WTC11 (cell line): ENCODE results near the gene TPM2. TPM values are rescaled to one million over a fixed set of nuclear protein-coding genes. Genes with fewer than 3 reads are reported as not detected.

Source experiments
- ATAC-seq: fragments of 200-7000 bp; cut with Tn5 transposase; 2 replicates; pipeline ENCODE4 v1.10.0; 2021; ENCODE audit warnings: mild to moderate bottlenecking, moderate library complexity
- CTCF ChIA-PET: fragments of 300-600 bp; sonication (Branson Sonifier 250); formaldehyde crosslinking; loops from one replicate; lab custom pipeline; 2021; ENCODE audit warnings: antibody characterized with exemption; lab: Charles Lee
- POLR2A ChIA-PET: fragments of 350-600 bp; sonication (Branson Sonifier 250); formaldehyde crosslinking; loops from one replicate; lab custom pipeline; 2021; ENCODE audit warnings: antibody characterized with exemption; lab: Charles Lee
- DNase-seq: peaks from one replicate; pipeline ENCODE4 v3.0.0; 2021; ENCODE audit warnings: low spot score
- H3K27ac Mint-ChIP-seq: 2 replicates; pipeline ENCODE4 v1.8.0; 2021; ENCODE audit warnings: mixed read lengths
- H3K27me3 Mint-ChIP-seq: 2 replicates; pipeline ENCODE4 v1.8.0; 2021; ENCODE audit warnings: low read depth, mild to moderate bottlenecking, moderate library complexity, mixed read lengths
- H3K36me3 Mint-ChIP-seq: 2 replicates; pipeline ENCODE4 v1.8.0; 2021; ENCODE audit warnings: mixed read lengths
- H3K4me1 Mint-ChIP-seq: 2 replicates; pipeline ENCODE4 v1.8.0; 2022; ENCODE audit warnings: mixed read lengths
- H3K4me3 Mint-ChIP-seq: 2 replicates; pipeline ENCODE4 v1.8.0; 2021; ENCODE audit warnings: mild to moderate bottlenecking, moderate library complexity, mixed read lengths
- H3K9me3 Mint-ChIP-seq: 2 replicates; pipeline ENCODE4 v1.8.0; 2021; ENCODE audit warnings: mixed read lengths
- AFF4 ChIP-seq: sonication (generic); formaldehyde crosslinking; IDR thresholded peaks from 2 replicates; pipeline ENCODE4 v1.8.1; 2023; ENCODE audit warnings: mild to moderate bottlenecking, missing genetic modification reagents, borderline replicate concordance
- ETV6 ChIP-seq: sonication (generic); formaldehyde crosslinking; IDR thresholded peaks from 2 replicates; pipeline ENCODE4 v1.8.1; 2022; ENCODE audit warnings: mild to moderate bottlenecking, missing genetic modification reagents
- HMGA2 ChIP-seq: fragments of 250-450 bp; sonication (Bioruptor Pico); IDR thresholded peaks from 2 replicates; pipeline ENCODE4 v1.4.0; 2021; ENCODE audit warnings: mild to moderate bottlenecking, moderate library complexity
- MAX ChIP-seq: sonication (generic); formaldehyde crosslinking; IDR thresholded peaks from 2 replicates; pipeline ENCODE4 v1.8.0; 2022; ENCODE audit warnings: mild to moderate bottlenecking, missing genetic modification reagents
- MLX ChIP-seq: sonication (generic); formaldehyde crosslinking; IDR thresholded peaks from 2 replicates; pipeline ENCODE4 v1.8.1; 2023; ENCODE audit warnings: mild to moderate bottlenecking, missing genetic modification reagents, moderate library complexity
- PRRX2 ChIP-seq: fragments of 250-450 bp; sonication (Bioruptor Pico); IDR thresholded peaks from 2 replicates; pipeline ENCODE4 v1.8.0; 2021; ENCODE audit warnings: mild to moderate bottlenecking
- ZBTB21 ChIP-seq: sonication (generic); formaldehyde crosslinking; IDR thresholded peaks from 2 replicates; pipeline ENCODE4 v1.8.1; 2023; ENCODE audit warnings: mild to moderate bottlenecking, missing genetic modification reagents, borderline replicate concordance
- ZNF232 ChIP-seq: sonication (generic); formaldehyde crosslinking; IDR thresholded peaks from 2 replicates; pipeline ENCODE4 v1.8.0; 2022; ENCODE audit warnings: mild to moderate bottlenecking, missing genetic modification reagents
- ZNF416 ChIP-seq: fragments of 250-450 bp; sonication (Bioruptor Pico); IDR thresholded peaks from 2 replicates; pipeline ENCODE4 v1.9.0; 2021; ENCODE audit warnings: mild to moderate bottlenecking, inconsistent platforms
- ZNF532 ChIP-seq: fragments of 250-450 bp; sonication (Bioruptor Pico); IDR thresholded peaks from 2 replicates; pipeline ENCODE4 v1.9.0; 2021; ENCODE audit warnings: mild to moderate bottlenecking, borderline replicate concordance
- total RNA-seq: library from RNA; stranded (reverse); gene quantifications from 3 replicates; pipeline ENCODE4 v1.2.3, GENCODE V29; 2021
- TF ChIP-seq, protein P1 (sequence below): fragments of 250-450 bp; sonication (Bioruptor Pico); IDR thresholded peaks from 2 replicates; pipeline ENCODE4 v1.9.0; 2021; ENCODE audit warnings: mild to moderate bottlenecking
- TF ChIP-seq, protein P2 (sequence below): fragments of 250-450 bp; sonication (Bioruptor Pico); IDR thresholded peaks from 2 replicates; pipeline ENCODE4 v1.8.0; 2021; ENCODE audit warnings: mild to moderate bottlenecking
- TF ChIP-seq, protein P3 (sequence below): sonication (generic); formaldehyde crosslinking; IDR thresholded peaks from 2 replicates; pipeline ENCODE4 v1.8.1; 2022; ENCODE audit warnings: mild to moderate bottlenecking, missing genetic modification reagents, moderate library complexity, borderline replicate concordance

The TPM2 gene
- total RNA-seq, 1 experiment from 2014 or later: 146 TPM

DNA sequence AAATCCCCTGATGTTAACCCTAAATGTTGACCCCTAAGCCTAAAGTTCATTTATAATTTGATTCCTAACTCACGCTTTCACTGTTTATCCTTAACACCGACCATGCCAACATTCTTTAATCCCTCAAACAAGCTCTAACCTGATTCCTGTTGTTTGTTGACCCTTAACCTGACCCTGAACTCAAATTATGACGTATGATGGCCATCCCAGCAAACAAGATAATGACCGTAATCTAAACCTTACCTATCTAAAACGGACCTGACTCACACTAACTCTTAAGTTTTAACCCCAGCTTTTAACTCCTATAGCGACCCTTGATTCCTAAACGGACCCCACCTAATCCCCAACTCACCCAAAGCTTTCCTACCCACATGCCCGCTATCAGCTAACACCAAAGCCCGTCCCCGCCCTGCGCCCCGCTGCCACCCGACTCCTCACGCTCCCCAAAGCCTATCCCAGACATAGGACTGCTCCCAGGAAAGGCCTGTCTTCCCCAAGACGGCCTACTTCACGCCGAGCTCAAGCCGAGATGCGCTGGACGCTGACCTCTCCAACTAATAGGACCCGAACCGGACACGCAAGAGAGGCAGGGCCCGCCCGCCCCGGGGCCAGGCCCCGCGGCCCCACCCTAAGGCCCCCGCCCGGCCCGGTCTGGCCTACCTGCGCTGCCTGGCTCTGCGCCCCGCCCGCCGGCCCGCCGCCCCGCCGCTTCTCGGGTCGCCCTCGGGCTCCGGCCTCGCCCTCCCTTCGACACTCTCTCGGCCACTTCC is 41.9 kb upstream of the TPM2 start (continued):
- TF ChIP-seq, protein P1, sequence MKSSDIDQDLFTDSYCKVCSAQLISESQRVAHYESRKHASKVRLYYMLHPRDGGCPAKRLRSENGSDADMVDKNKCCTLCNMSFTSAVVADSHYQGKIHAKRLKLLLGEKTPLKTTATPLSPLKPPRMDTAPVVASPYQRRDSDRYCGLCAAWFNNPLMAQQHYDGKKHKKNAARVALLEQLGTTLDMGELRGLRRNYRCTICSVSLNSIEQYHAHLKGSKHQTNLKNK (CRISPR knock-in tag): no peak
- TF ChIP-seq, protein P2, sequence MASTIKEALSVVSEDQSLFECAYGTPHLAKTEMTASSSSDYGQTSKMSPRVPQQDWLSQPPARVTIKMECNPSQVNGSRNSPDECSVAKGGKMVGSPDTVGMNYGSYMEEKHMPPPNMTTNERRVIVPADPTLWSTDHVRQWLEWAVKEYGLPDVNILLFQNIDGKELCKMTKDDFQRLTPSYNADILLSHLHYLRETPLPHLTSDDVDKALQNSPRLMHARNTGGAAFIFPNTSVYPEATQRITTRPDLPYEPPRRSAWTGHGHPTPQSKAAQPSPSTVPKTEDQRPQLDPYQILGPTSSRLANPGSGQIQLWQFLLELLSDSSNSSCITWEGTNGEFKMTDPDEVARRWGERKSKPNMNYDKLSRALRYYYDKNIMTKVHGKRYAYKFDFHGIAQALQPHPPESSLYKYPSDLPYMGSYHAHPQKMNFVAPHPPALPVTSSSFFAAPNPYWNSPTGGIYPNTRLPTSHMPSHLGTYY (CRISPR knock-in tag): no peak
- TF ChIP-seq AFF4 (no peak), ZNF416 (CRISPR knock-in tag) (no peak), ZNF232 (CRISPR knock-in tag) (no peak), ZNF532 (CRISPR knock-in tag) (no peak), HMGA2 (CRISPR knock-in tag) (no peak), MAX (CRISPR knock-in tag) (no peak), PRRX2 (CRISPR knock-in tag) (no peak)

- H3K4me3 Mint-ChIP-seq: peak overlapping the region; percentile 90
- H3K9me3 Mint-ChIP-seq: no peaks in the 10 kb centered on the region
- ATAC-seq: no peak
- H3K27ac Mint-ChIP-seq: peak overlapping the region; percentile 22; the same call in 1 of the 2 replicates
- DNase-seq: no peak
- CTCF ChIA-PET: interaction anchor here (0.6 to 8.3 kb wide), 15 partner anchors 17 to 215 kb away, joined by 3 to 103 read pairs (median 7); partner anchors contain the start of genes ARHGEF39, CCDC107, GBA2 and RGP1
- no peaks in the 10 kb centered on the region for H3K27me3 Mint-ChIP-seq
- peaks cover 11% of the 10 kb centered on the region for H3K36me3 Mint-ChIP-seq
- H3K4me1 Mint-ChIP-seq: peaks cover 14% of the 10 kb centered on the region
- POLR2A ChIA-PET: interaction anchor here (0.5 to 2.2 kb wide), 5 partner anchors 10 to 148 kb away, joined by 3 to 11 read pairs (median 4); partner anchors contain the start of gene TPM2
- TF ChIP-seq, protein P3, sequence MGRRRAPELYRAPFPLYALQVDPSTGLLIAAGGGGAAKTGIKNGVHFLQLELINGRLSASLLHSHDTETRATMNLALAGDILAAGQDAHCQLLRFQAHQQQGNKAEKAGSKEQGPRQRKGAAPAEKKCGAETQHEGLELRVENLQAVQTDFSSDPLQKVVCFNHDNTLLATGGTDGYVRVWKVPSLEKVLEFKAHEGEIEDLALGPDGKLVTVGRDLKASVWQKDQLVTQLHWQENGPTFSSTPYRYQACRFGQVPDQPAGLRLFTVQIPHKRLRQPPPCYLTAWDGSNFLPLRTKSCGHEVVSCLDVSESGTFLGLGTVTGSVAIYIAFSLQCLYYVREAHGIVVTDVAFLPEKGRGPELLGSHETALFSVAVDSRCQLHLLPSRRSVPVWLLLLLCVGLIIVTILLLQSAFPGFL (CRISPR knock-in tag): no peak
- no peak for TF ChIP-seq MLX (CRISPR knock-in tag)
- no peak for TF ChIP-seq ETV6 (CRISPR knock-in tag)
- no peak for TF ChIP-seq ZBTB21 (CRISPR knock-in tag)
- TF ChIP-seq ZNF532 (CRISPR knock-in tag): no peak
Measured at GRCh38 chr9:35730486-35730854, 40.7 kb upstream of the TPM2 start.
